SK-N-SH (cell line): ENCODE results near the gene DMD. TPM values are rescaled to one million over a fixed set of nuclear protein-coding genes. Genes with fewer than 3 reads are reported as not detected.

Experiments used
- CTCF ChIA-PET: fragments of 300-600, 350-600 bp; formaldehyde crosslinking; extraction: SDS; loops from one replicate; lab custom pipeline; 2021; lab: Yijun Ruan, JAX
- POLR2A ChIA-PET: fragments of 350-600 bp; sonication (Branson Sonifier 250); formaldehyde crosslinking; extraction: SDS; loops from one replicate; lab custom pipeline; 2020; ENCODE audit warnings: antibody characterized with exemption, inconsistent platforms; lab: Yijun Ruan, JAX
- DNase-seq: peaks from one replicate; pipeline ENCODE4 v3.0.0; 2012
- H2AFZ ChIP-seq: fragments of 200-600 bp; sonication (generic); 2 replicates; pipeline ENCODE4 v1.8.1; 2016; ENCODE audit warnings: antibody characterized with exemption, mild to moderate bottlenecking, low read depth
- H3F3A ChIP-seq: fragments of 200-600 bp; sonication (generic); replicated peaks from 2 replicates; pipeline ENCODE3; 2016; ENCODE audit warnings: antibody characterized with exemption, mild to moderate bottlenecking; ENCODE audit not compliant: insufficient read depth
- H3K27ac ChIP-seq, 2 experiments: fragments of 200-500 bp in 1 of 2; fragments of 200-600 bp in 1 of 2; sonication (Bioruptor generic) in 1 of 2; sonication (generic), shearing (Covaris generic) in 1 of 2; 2 replicates each; pipeline versions ENCODE4 v1.5.1 to v1.6.1; 2014 to 2016; ENCODE audit warnings: low read depth in 2 of 2, inconsistent platforms in 1 of 2, low read length in 1 of 2, mild to moderate bottlenecking in 1 of 2, mixed read lengths in 1 of 2
- H3K27me3 ChIP-seq: fragments of 200-600 bp; sonication (generic), shearing (Covaris generic); 2 replicates; pipeline ENCODE4 v1.6.1; 2016; ENCODE audit warnings: mixed run types; ENCODE audit not compliant: insufficient read depth
- H3K36me3 ChIP-seq, 2 experiments: fragments of 200-500 bp in 1 of 2; fragments of 200-600 bp in 1 of 2; sonication (Bioruptor generic) in 1 of 2; sonication (generic) in 1 of 2; replicated peaks in 1 of 2; 2 replicates each; pipeline versions ENCODE3 to v1.5.1; 2014 to 2016; ENCODE audit warnings: low read length in 1 of 2, mild to moderate bottlenecking in 1 of 2; ENCODE audit not compliant: insufficient read depth in 2 of 2, control insufficient read depth in 1 of 2
- H3K4me1 ChIP-seq, 2 experiments: fragments of 200-500 bp in 1 of 2; fragments of 200-600 bp in 1 of 2; sonication (Bioruptor generic) in 1 of 2; sonication (generic), shearing (Covaris generic) in 1 of 2; 2 replicates each; pipeline versions ENCODE4 v1.5.1 to v1.6.1; 2014 to 2016; ENCODE audit warnings: low read depth in 1 of 2, low read length in 1 of 2, mixed run types in 1 of 2; ENCODE audit not compliant: insufficient read depth in 2 of 2, control insufficient read depth in 1 of 2
- H3K4me2 ChIP-seq: fragments of 200-600 bp; sonication (generic), shearing (Covaris generic); 2 replicates; pipeline ENCODE4 v1.6.1; 2017; ENCODE audit warnings: mixed run types
- H3K4me3 ChIP-seq, 2 experiments: fragments of 200-500 bp in 1 of 2; fragments of 200-600 bp in 1 of 2; sonication (Bioruptor generic) in 1 of 2; sonication (generic), shearing (Covaris generic) in 1 of 2; 2 replicates each; pipeline versions ENCODE4 v1.5.1 to v1.8.1; 2014 to 2016; ENCODE audit warnings: low read depth in 2 of 2, inconsistent platforms in 1 of 2, low read length in 1 of 2, mild to moderate bottlenecking in 1 of 2, mixed read lengths in 1 of 2, moderate library complexity in 1 of 2
- H3K79me2 ChIP-seq: fragments of 200-600 bp; sonication (generic); 2 replicates; pipeline ENCODE4 v1.8.1; 2017; ENCODE audit warnings: mild to moderate bottlenecking; ENCODE audit not compliant: insufficient read depth
- H3K9ac ChIP-seq: fragments of 200-600 bp; sonication (generic); 2 replicates; pipeline ENCODE4 v1.6.1; 2017; ENCODE audit warnings: mixed run types
- H3K9me2 ChIP-seq: fragments of 200-600 bp; sonication (generic); 2 replicates; pipeline ENCODE4 v1.6.1; 2017; ENCODE audit warnings: mixed run types
- H3K9me3 ChIP-seq: fragments of 200-600 bp; sonication (generic); 2 replicates; pipeline ENCODE4 v1.6.1; 2017; ENCODE audit warnings: mixed run types, mild to moderate bottlenecking, moderate library complexity
- H4K20me1 ChIP-seq: fragments of 200-600 bp; sonication (generic); 2 replicates; pipeline ENCODE4 v1.6.1; 2017; ENCODE audit warnings: mild to moderate bottlenecking, mixed run types; ENCODE audit not compliant: insufficient read depth
- EP300 ChIP-seq, 2 experiments: IDR thresholded peaks; 2 replicates each; pipeline versions ENCODE4 v1.4.0 to v1.6.1; 2012; ENCODE audit warnings: borderline replicate concordance in 1 of 2, low read depth in 1 of 2, low read length in 1 of 2
- FOSL2 ChIP-seq: IDR thresholded peaks from 2 replicates; pipeline ENCODE4 v1.4.0; 2012; ENCODE audit warnings: low read depth, mild to moderate bottlenecking, moderate library complexity, borderline replicate concordance
- FOXJ3 ChIP-seq: sonication (generic); formaldehyde crosslinking; IDR thresholded peaks from 2 replicates; pipeline ENCODE4 v1.5.1; 2020; ENCODE audit warnings: mild to moderate bottlenecking, missing genetic modification reagents
- FOXM1 ChIP-seq: IDR thresholded peaks from 2 replicates; pipeline ENCODE4 v1.4.0; 2012; ENCODE audit warnings: low read depth, mild to moderate bottlenecking
- IRF3 ChIP-seq: fragments of 150-350 bp; IDR thresholded peaks from 2 replicates; pipeline ENCODE4 v1.6.1; 2016; ENCODE audit warnings: mild to moderate bottlenecking, low read depth, low read length
- MEF2A ChIP-seq: IDR thresholded peaks from 2 replicates; pipeline ENCODE4 v1.4.0; 2012; ENCODE audit warnings: low read depth, borderline replicate concordance
- NFIC ChIP-seq: IDR thresholded peaks from 2 replicates; pipeline ENCODE4 v1.4.0; 2012; ENCODE audit warnings: borderline replicate concordance
- NRF1 ChIP-seq: IDR thresholded peaks from 2 replicates; pipeline ENCODE4 v1.6.1; 2012; ENCODE audit warnings: low read depth, mild to moderate bottlenecking, low read length
- PBX3 ChIP-seq: IDR thresholded peaks from 2 replicates; pipeline ENCODE4; 2012
- POLR2AphosphoS5 ChIP-seq: IDR thresholded peaks from 2 replicates; pipeline ENCODE4 v1.6.1; 2012; ENCODE audit warnings: low read depth, low read length
- RAD21 ChIP-seq: IDR thresholded peaks from 2 replicates; pipeline ENCODE4 v1.6.1; 2012; ENCODE audit warnings: mild to moderate bottlenecking, low read length
- RFX5 ChIP-seq: IDR thresholded peaks from 2 replicates; pipeline ENCODE4 v1.6.1; 2012; ENCODE audit warnings: mild to moderate bottlenecking, improper control_type of control experiment, low read length
- RXRA ChIP-seq: IDR thresholded peaks from 2 replicates; pipeline ENCODE4 v1.4.0; 2012; ENCODE audit warnings: low read depth, mild to moderate bottlenecking, borderline replicate concordance
- SMC3 ChIP-seq: IDR thresholded peaks from 2 replicates; pipeline ENCODE4 v1.6.1; 2012; ENCODE audit warnings: low read depth, low read length, improper control_type of control experiment
- TCF12 ChIP-seq: IDR thresholded peaks from 2 replicates; pipeline ENCODE4 v1.4.0; 2012
- TEAD4 ChIP-seq: IDR thresholded peaks from 2 replicates; pipeline ENCODE4 v1.4.0; 2012; ENCODE audit warnings: mild to moderate bottlenecking, borderline replicate concordance; ENCODE audit not compliant: insufficient read depth
- USF2 ChIP-seq: fragments of 150-350 bp; IDR thresholded peaks from 2 replicates; pipeline ENCODE4 v1.6.1; 2017; ENCODE audit warnings: antibody characterized with exemption, low read length, low read depth, borderline replicate concordance
- YY1 ChIP-seq: IDR thresholded peaks from 2 replicates; pipeline ENCODE4 v1.4.0; 2012; ENCODE audit warnings: low read depth, mild to moderate bottlenecking
- ZBTB33 ChIP-seq: IDR thresholded peaks from 2 replicates; pipeline ENCODE4 v1.4.0; 2012; ENCODE audit warnings: low read depth, borderline replicate concordance
- WGBS: methylation state at CpG from one replicate; pipeline ENCODE4 v1.1.6; 2017; ENCODE audit warnings: low lambda C conversion rate; 5-methylcytosine and 5-hydroxymethylcytosine counted together
- polyA plus RNA-seq, 3 experiments: library from polyadenylated mRNA; depleted of rRNA; stranded (reverse); fragments of >200 nt; gene quantifications; 2 replicates each; pipeline ENCODE4 v1.2.3, GENCODE V29; 2012

The DMD gene
- polyA plus RNA-seq, 1 of the 3 experiments (the other 2 are of a cell fraction), result 3.9 TPM

GRCh38 chrX:31316340-31316991 is 1894.9 kb downstream of the DMD start (continued):
- no peak for TF ChIP-seq FOXJ3 (CRISPR knock-in tag)
- TF ChIP-seq TCF12, result no peak
- TF ChIP-seq RFX5, result no peak
- no peak for TF ChIP-seq SMC3

- Histone ChIP-seq H3K36me3 (no peaks in the 10 kb centered on the region), H3K9me2 (no peaks in the 10 kb centered on the region), H3K4me1 (no peaks in the 10 kb centered on the region), H4K20me1 (no peaks in the 10 kb centered on the region), H2AFZ (no peak overlapping the region), H3K9ac (no peak overlapping the region), H3K27me3 (no peaks in the 10 kb centered on the region), H3K4me2 (no peak overlapping the region), H3K79me2 (no peaks in the 10 kb centered on the region), H3K4me3 (no peak overlapping the region), H3K9me3 (no peaks in the 10 kb centered on the region), H3F3A (no peaks in the 10 kb centered on the region), H3K27ac (no peak overlapping the region)
- 22% methylated on average over 3 of the region's 3 CpGs for WGBS
- CTCF ChIA-PET, result interaction anchor here (1.4 kb wide), 1 partner anchor 10 kb away, joined by 5 read pairs; no protein-coding TSS in a partner anchor
- POLR2A ChIA-PET, result no interaction called here
- no peak for DNase-seq
- TF ChIP-seq FOXM1 (no peak), YY1 (no peak), FOSL2 (no peak), TCF12 (no peak), RAD21 (no peak), NRF1 (no peak), RXRA (no peak), SMC3 (no peak), ZBTB33 (no peak), MEF2A (no peak), POLR2AphosphoS5 (no peak), NFIC (no peak), USF2 (no peak), IRF3 (no peak), TEAD4 (no peak), PBX3 (no peak), FOXJ3 (CRISPR knock-in tag) (no peak), EP300 (IDR thresholded peaks at IDR 0.05; ENCODE audit: borderline replicate concordance in 1 of 2, low read depth in 1 of 2, low read length in 1 of 2) (no peak)
These were observed 1896.4 kb downstream of the DMD start for GRCh38 chrX:31314921-31315320.
